ENCODE measurements around the gene OR6B3. TPM values are rescaled to one million over a fixed set of nuclear protein-coding genes. Genes with fewer than 3 reads are reported as not detected.
"Not testable (repeated sequence)": the region's sequence is repeated elsewhere in the genome, so short reads cannot be mapped to it uniquely, and the experiment has no call there.

OR6B3 gene
- total RNA-seq, 2 donors from 2014 or later: not detected

GRCh38 chr2:240060977-240061591 lies 7.8 kb upstream of the OR6B3 start:
- ATAC-seq (peak in 1 of 2 donors; percentile 31), DNase-seq (ENCODE audit: low spot score) (no peak)
- H3K27ac Mint-ChIP-seq: no peak overlapping the region
- no peaks in the 10 kb centered on the region for H3K36me3 Mint-ChIP-seq
- H3K27me3 Mint-ChIP-seq: peaks cover 20 to 28% of the 10 kb centered on the region in 2 donors
- no peaks in the 10 kb centered on the region for H3K4me1 Mint-ChIP-seq (ENCODE audit: low read depth in 2 of 2)
- H3K4me3 Mint-ChIP-seq: no peak overlapping the region
- H3K9me3 Mint-ChIP-seq: no peaks in the 10 kb centered on the region

DNA sequence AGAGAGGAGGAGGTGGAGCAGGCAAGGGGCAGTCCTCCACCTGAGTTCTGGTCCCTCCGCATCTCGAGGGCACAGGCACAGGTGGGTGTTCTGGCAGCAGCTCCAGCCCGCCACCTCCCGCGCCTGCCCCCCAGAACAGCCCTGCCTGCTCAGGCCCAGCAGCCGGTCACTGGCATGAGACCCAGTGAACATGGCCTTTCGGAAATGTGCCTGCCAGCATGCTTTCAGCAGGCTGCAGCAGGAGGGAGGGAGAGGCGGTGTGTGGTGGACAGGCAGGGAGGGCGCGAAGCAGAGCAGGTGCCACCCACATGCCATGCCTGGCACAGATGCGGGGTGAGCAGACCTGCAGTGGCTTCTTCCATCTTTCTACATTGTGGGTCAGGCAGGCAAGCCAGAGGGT lies 3.4 kb upstream of the OR6B3 start:
- no peak for DNase-seq (ENCODE audit: low spot score)
- no peak overlapping the region for H3K27ac Mint-ChIP-seq
- peaks cover 32 to 43% of the 10 kb centered on the region in 2 donors for H3K27me3 Mint-ChIP-seq
- peak; percentile 31 to 52 for ATAC-seq
- no peaks in the 10 kb centered on the region for H3K9me3 Mint-ChIP-seq
- H3K4me1 Mint-ChIP-seq (ENCODE audit: low read depth in 2 of 2): peaks cover 0 to 5% of the 10 kb centered on the region in 2 donors
- no peak overlapping the region for H3K4me3 Mint-ChIP-seq
- no peaks in the 10 kb centered on the region for H3K36me3 Mint-ChIP-seq

DNA sequence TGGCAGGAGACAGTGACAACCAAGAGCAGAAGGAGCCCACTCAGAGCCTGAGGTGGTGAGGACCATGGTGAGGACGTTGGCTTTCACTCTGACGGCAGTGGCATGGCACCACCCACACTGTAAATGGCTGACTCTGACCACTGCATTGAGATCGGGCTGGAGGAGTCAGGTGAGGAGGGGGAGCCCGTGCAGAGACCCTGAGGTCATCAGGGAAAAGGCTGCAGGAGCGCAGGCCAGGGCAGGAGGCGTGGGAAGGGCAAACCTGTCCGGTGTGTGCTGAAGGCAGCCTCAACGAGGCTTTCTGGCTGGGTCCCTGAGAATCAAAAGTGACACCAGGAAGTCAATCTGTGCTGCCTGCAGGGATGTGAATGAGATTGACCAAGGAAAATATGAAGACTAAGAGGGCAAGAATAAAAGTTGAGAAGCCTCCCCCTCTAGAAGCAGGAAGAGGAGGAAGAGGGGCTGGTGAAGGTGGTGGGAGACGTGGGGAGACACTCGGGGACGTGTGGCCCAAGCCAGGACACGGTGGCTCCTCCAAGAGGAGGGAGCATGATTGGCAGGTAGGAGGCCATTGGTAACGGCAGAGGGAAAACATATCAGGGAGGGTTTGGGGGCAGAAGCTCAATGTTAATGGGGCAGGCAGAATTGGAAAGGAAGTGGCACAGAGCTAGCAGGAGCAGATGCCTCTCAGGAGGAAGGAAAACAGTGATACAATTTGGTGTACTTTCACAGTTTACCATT lies 2.0 kb upstream of the OR6B3 start:
- H3K36me3 Mint-ChIP-seq: no peaks in the 10 kb centered on the region
- no peak for ATAC-seq
- no peak overlapping the region for H3K4me3 Mint-ChIP-seq
- H3K4me1 Mint-ChIP-seq (ENCODE audit: low read depth in 2 of 2): peaks cover 0 to 5% of the 10 kb centered on the region in 2 donors
- H3K9me3 Mint-ChIP-seq: no peaks in the 10 kb centered on the region
- no peak for DNase-seq (ENCODE audit: low spot score)
- H3K27me3 Mint-ChIP-seq: peaks cover 32 to 54% of the 10 kb centered on the region in 2 donors
- no peak overlapping the region for H3K27ac Mint-ChIP-seq

DNA sequence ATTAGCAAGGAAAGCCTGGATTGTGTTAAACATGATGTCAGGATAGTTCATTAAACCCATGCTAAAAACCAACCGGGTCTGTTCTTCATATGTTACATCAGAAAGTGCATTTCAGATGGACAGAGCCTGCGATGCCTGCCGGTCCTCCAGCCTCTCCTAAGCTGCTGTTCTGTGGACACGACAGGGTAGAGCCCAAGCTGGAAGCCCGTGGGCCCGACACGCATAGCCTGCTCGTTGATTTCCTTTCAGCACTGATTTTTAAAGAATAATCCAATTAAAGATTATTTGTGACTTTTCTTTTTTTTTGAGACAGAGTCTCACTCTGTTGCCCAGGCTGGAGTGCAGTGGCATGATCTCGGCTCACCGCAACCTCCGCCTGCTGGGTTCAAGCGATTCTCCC lies 797 bp downstream of the OR6B3 start:
- ATAC-seq (no peak), DNase-seq (ENCODE audit: low spot score) (no peak)
- peaks cover 0 to 5% of the 10 kb centered on the region in 2 donors for H3K4me1 Mint-ChIP-seq (ENCODE audit: low read depth in 2 of 2)
- peaks cover 35 to 61% of the 10 kb centered on the region in 2 donors for H3K27me3 Mint-ChIP-seq
- H3K4me3 Mint-ChIP-seq: no peak overlapping the region
- H3K27ac Mint-ChIP-seq: no peak overlapping the region
- H3K36me3 Mint-ChIP-seq: no peaks in the 10 kb centered on the region
- no peaks in the 10 kb centered on the region for H3K9me3 Mint-ChIP-seq

- no peak for DNase-seq (ENCODE audit: low spot score)
- H3K4me1 Mint-ChIP-seq (ENCODE audit: low read depth in 2 of 2): peaks cover 0 to 5% of the 10 kb centered on the region in 2 donors
- peaks cover 35 to 67% of the 10 kb centered on the region in 2 donors for H3K27me3 Mint-ChIP-seq
- H3K9me3 Mint-ChIP-seq: no peaks in the 10 kb centered on the region
- H3K27ac Mint-ChIP-seq: no peak overlapping the region
- H3K4me3 Mint-ChIP-seq: no peak overlapping the region
- ATAC-seq: no peak
- no peaks in the 10 kb centered on the region for H3K36me3 Mint-ChIP-seq
Observed at GRCh38 chr2:240051697-240052096, 1.6 kb downstream of the OR6B3 start.

DNA sequence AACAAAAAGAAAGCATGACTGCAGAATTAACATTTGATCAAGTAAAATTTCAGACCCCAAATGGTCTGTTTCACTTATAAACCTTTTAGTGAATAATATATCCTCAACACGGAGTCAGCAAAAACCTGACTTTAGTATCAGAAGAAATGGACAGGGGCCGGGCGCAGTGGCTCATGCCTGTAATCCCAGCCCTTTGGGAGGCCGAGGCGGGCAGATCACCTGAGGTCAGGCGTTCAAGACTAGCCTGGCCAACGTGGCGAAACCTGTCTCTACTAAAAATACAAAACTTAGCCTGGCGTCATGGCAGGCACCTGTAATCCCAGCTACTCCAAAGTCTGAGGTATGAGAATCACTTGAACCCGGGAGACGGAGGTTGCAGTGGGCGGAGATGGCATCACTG lies 3.0 kb downstream of the OR6B3 start:
- Mint-ChIP-seq H3K27me3 (peaks cover 31 to 65% of the 10 kb centered on the region in 2 donors), H3K4me3 (no peak overlapping the region), H3K9me3 (no peaks in the 10 kb centered on the region), H3K36me3 (no peaks in the 10 kb centered on the region), H3K27ac (no peak overlapping the region), H3K4me1 (ENCODE audit: low read depth in 2 of 2) (peaks cover 0 to 3% of the 10 kb centered on the region in 2 donors)
- ATAC-seq (no peak), DNase-seq (ENCODE audit: low spot score) (no peak)

- Mint-ChIP-seq H3K36me3 (no peaks in the 10 kb centered on the region), H3K4me3 (no peak overlapping the region), H3K4me1 (ENCODE audit: low read depth in 2 of 2) (no peaks in the 10 kb centered on the region), H3K9me3 (no peaks in the 10 kb centered on the region), H3K27me3 (peaks cover 24 to 55% of the 10 kb centered on the region in 2 donors), H3K27ac (no peak overlapping the region)
- DNase-seq (ENCODE audit: low spot score): no peak
- ATAC-seq: no peak
Observed at GRCh38 chr2:240048237-240048636, 5.1 kb downstream of the OR6B3 start.

GRCh38 chr2:240045098-240045497 lies 8.2 kb downstream of the OR6B3 start:
- Mint-ChIP-seq H3K27me3 (peaks cover 27 to 40% of the 10 kb centered on the region in 2 donors), H3K9me3 (no peaks in the 10 kb centered on the region), H3K27ac (no peak overlapping the region), H3K36me3 (no peaks in the 10 kb centered on the region), H3K4me3 (no peak overlapping the region), H3K4me1 (ENCODE audit: low read depth in 2 of 2) (no peaks in the 10 kb centered on the region)
- ATAC-seq (no peak), DNase-seq (ENCODE audit: low spot score) (no peak)

DNA sequence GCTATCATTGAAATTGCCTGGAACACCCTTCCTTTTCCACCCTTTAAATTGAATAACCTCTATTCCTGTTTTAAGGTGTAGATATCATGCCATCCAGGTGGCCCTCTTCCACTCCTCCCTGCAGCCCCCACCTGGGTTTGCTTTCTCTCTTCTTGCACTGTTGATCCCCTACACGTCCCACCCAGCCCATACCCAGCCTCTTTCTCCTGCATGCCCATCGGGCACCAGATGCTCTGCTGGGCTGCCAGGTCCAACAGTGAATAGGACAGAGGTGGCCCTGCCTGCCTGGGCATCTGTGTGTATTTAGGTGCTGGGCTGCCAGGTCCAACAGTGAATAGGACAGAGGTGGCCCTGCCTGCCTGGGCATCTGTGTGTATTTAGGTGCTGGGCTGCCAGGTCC lies 9.2 kb downstream of the OR6B3 start:
- H3K4me1 Mint-ChIP-seq (ENCODE audit: low read depth in 2 of 2); H3K4me3 Mint-ChIP-seq: not testable (repeated sequence)

DNA sequence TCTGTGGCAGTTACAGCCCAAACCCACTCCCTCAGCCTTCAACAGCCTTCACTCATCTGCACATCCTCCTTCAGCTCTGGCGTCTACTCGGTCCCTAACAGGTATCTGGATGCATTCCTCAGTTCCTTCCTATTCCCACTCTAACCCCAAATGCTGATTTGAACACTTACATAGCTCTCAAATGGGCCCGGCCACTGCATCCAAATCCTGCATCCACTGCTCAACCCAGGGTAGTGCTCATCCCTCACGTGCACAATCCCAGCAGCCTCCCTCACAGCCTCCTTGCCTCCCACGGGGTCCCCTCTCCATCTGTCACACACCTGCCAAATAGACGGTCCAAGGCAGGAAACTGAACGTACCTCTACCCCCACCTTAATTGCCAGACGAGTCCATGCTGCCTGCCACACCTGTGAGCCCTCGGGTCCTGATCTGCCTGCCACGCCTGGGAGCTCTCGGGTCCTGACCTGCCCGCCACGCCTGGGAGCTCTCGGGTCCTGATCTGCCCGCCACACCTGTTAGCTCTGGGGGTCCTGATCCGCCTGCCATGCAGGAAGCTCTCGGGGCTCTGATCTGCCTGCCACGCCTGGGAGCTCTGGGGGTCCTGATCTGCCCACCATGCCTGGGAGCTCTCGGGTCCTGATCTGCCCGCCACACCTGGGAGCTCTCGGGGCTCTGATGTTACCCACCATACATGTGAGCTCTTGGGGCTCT lies 9.9 kb downstream of the OR6B3 start:
- Mint-ChIP-seq H3K27ac (no peak overlapping the region), H3K4me1 (ENCODE audit: low read depth in 2 of 2) (no peaks in the 10 kb centered on the region), H3K27me3 (peaks cover 21 to 33% of the 10 kb centered on the region in 2 donors), H3K9me3 (no peaks in the 10 kb centered on the region), H3K4me3 (no peak overlapping the region), H3K36me3 (no peaks in the 10 kb centered on the region)
- ATAC-seq: no peak
- DNase-seq (ENCODE audit: low spot score): no peak

More for the DNA sequence above, 9.2 kb downstream of the OR6B3 start:
- not testable (repeated sequence) for H3K9me3 Mint-ChIP-seq; H3K36me3 Mint-ChIP-seq; DNase-seq (ENCODE audit: low spot score); ATAC-seq; H3K27ac Mint-ChIP-seq
- H3K27me3 Mint-ChIP-seq: peaks cover 27 to 40% of the 10 kb centered on the region in 2 donors

DNA sequence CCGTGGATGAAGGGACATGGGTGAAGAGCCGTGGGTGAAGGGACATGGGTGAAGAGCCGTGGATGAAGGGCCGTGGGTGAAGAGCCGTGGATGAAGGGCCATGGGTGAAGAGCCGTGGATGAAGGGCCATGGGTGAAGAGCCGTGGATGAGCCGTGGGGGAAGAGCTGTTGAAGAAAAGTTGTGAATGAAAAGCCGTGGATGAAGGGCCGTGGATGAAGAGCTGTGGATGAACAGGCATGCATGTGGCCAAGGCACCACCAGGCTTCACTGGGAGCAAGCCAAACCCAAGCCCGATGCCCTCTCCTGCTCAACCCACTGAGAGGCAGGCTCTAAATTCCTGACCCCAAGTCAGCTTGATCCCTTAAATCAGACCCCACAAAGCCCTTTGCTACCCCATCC lies 10.6 kb downstream of the OR6B3 start:
- Mint-ChIP-seq H3K9me3 (no peaks in the 10 kb centered on the region), H3K4me3 (no peak overlapping the region), H3K4me1 (ENCODE audit: low read depth in 2 of 2) (no peaks in the 10 kb centered on the region), H3K27me3 (peaks cover 21 to 26% of the 10 kb centered on the region in 2 donors), H3K36me3 (no peaks in the 10 kb centered on the region), H3K27ac (no peak overlapping the region)
- DNase-seq (ENCODE audit: low spot score) (no peak), ATAC-seq (no peak)

DNA sequence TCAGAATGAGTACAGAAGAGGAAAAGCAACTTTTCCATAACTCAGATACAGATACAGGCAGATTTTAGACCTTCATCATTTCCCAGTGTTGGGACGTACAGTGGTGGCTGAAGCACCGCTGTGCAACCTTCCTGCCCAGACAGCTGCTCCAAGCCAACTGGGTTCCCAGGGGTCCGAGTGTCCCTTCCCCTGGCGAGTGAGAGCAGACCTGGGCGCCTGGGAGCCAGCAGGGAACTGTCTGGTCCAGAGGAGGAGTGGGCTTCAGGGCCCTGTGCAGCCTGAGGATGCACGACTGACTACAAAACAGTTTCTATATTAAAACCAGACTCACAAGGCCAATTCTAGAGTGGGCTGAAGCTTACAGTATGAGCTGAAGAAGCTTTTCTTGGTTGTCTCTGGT lies 12.0 kb downstream of the OR6B3 start:
- no peaks in the 10 kb centered on the region for H3K36me3 Mint-ChIP-seq
- no peak overlapping the region for H3K27ac Mint-ChIP-seq
- DNase-seq (ENCODE audit: low spot score): no peak
- peaks cover 14 to 30% of the 10 kb centered on the region in 2 donors for H3K27me3 Mint-ChIP-seq
- no peak for ATAC-seq
- H3K4me1 Mint-ChIP-seq (ENCODE audit: low read depth in 2 of 2): no peaks in the 10 kb centered on the region
- no peak overlapping the region for H3K4me3 Mint-ChIP-seq
- H3K9me3 Mint-ChIP-seq: no peaks in the 10 kb centered on the region

DNA sequence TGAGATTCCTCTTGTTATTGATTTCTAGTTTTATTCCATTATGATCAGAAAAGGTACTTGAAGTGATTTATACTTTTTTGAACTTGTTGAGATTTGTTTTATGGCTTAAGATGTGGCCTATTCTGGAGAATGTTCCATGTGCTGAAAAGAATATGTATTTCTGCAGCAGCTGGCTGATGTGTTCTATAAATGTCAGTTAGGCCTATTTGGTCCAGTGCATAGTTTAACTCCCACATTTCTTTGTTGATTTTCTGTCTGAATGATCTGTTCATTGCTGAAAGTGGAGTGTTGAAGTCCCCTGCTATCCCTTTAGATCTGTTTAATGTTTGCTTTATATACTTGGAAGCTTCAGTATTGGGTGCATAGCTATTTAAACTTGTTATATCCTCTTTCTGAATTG lies 16.0 kb downstream of the OR6B3 start:
- ATAC-seq (no peak), DNase-seq (ENCODE audit: low spot score) (no peak)
- H3K4me3 Mint-ChIP-seq: no peak overlapping the region
- H3K9me3 Mint-ChIP-seq: no peaks in the 10 kb centered on the region
- no peak overlapping the region for H3K27ac Mint-ChIP-seq
- peaks cover 26 to 40% of the 10 kb centered on the region in 2 donors for H3K27me3 Mint-ChIP-seq
- no peaks in the 10 kb centered on the region for H3K4me1 Mint-ChIP-seq (ENCODE audit: low read depth in 2 of 2)
- no peaks in the 10 kb centered on the region for H3K36me3 Mint-ChIP-seq

DNA sequence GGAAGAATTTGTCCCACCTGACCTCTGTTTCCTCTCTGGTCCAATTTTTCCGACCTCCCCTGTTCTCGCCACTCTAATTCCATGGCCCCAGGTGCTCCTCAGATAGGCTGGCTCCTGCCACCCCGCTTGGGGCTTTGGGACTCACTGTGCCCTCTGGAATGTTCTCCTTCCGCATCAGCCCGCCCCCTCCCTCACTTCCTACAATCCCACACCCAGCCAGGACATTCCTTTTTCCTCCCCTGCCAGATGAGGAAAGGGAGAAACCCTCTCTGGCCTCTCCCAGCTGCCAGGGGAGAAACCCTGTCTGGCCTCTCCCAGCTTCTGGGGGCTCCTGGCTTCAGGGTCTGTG lies 20.0 kb downstream of the OR6B3 start:
- Mint-ChIP-seq H3K9me3 (no peaks in the 10 kb centered on the region), H3K4me3 (no peak overlapping the region), H3K36me3 (no peaks in the 10 kb centered on the region), H3K4me1 (ENCODE audit: low read depth in 2 of 2) (no peaks in the 10 kb centered on the region), H3K27me3 (peaks cover 41 to 48% of the 10 kb centered on the region in 2 donors), H3K27ac (no peak overlapping the region)
- DNase-seq (ENCODE audit: low spot score) (no peak), ATAC-seq (no peak)

All from natural killer cell treated with Interleukin-12 subunit alpha and Interleukin-12 subunit beta and Interleukin-15 and Interleukin-18, amount 100 ng/mL, for 72 hours (primary cell).